CD8-positive, alpha-beta memory T cell (primary cell): ENCODE data around the gene RFC2. TPM values are rescaled to one million over a fixed set of nuclear protein-coding genes. Genes with fewer than 3 reads are reported as not detected.

ENCODE experiments used
- CTCF ChIA-PET: fragments of 350-600 bp; sonication (Branson Sonifier 250); formaldehyde crosslinking; loops from one replicate; lab custom pipeline; 2021; ENCODE audit warnings: antibody characterized with exemption; lab: Charles Lee
- POLR2A ChIA-PET: fragments of 350-600 bp; sonication (Branson Sonifier 250); formaldehyde crosslinking; loops from one replicate; lab custom pipeline; 2021; ENCODE audit warnings: antibody characterized with exemption; lab: Charles Lee
- DNase-seq, 5 donors: peaks; one replicate each; pipeline versions ENCODE4 v3.0.0 to v3.0.0-alpha.2; 2020 to 2022; ENCODE audit warnings: mixed read lengths in 1 of 5
- H3K27ac ChIP-seq: one replicate; pipeline ENCODE4 v1.7.0; 2013; ENCODE audit warnings: low read depth, mild to moderate bottlenecking, low read length, moderate library complexity
- H3K27me3 ChIP-seq: 2 replicates; pipeline ENCODE4 v1.7.0; 2013; ENCODE audit warnings: low read length, mild to moderate bottlenecking; ENCODE audit not compliant: insufficient read depth, poor library complexity, severe bottlenecking
- H3K36me3 ChIP-seq: 2 replicates; pipeline ENCODE4 v1.7.0; 2013; ENCODE audit warnings: mild to moderate bottlenecking, low read length, moderate library complexity; ENCODE audit not compliant: insufficient read depth
- H3K4me1 ChIP-seq: 2 replicates; pipeline ENCODE4 v1.7.0; 2013; ENCODE audit warnings: mild to moderate bottlenecking, low read length, moderate library complexity; ENCODE audit not compliant: insufficient read depth
- H3K4me3 ChIP-seq: 2 replicates; pipeline ENCODE4 v1.7.0; 2013; ENCODE audit warnings: mild to moderate bottlenecking, low read length
- H3K9me3 ChIP-seq: 2 replicates; pipeline ENCODE4 v1.7.0; 2013; ENCODE audit warnings: mild to moderate bottlenecking, low read length
- H3K27ac Mint-ChIP-seq, 8 donors: one replicate each; pipeline ENCODE4 v1.8.0; 2020 to 2021; ENCODE audit warnings: mixed read lengths in 8 of 8, mild to moderate bottlenecking in 6 of 8, inconsistent platforms in 3 of 8, moderate library complexity in 3 of 8
- H3K27me3 Mint-ChIP-seq, 2 donors: one replicate each; pipeline ENCODE4 v1.8.0; 2020 to 2021; ENCODE audit warnings: mixed read lengths in 2 of 2, mild to moderate bottlenecking in 1 of 2, moderate library complexity in 1 of 2
- H3K36me3 Mint-ChIP-seq, 3 donors: one replicate each; pipeline ENCODE4 v1.8.0; 2020 to 2021; ENCODE audit warnings: mixed read lengths in 3 of 3, inconsistent platforms in 1 of 3, mild to moderate bottlenecking in 1 of 3
- H3K4me1 Mint-ChIP-seq, 3 donors: one replicate each; pipeline ENCODE4 v1.8.0; 2020 to 2021; ENCODE audit warnings: mixed read lengths in 3 of 3, inconsistent platforms in 1 of 3, mild to moderate bottlenecking in 1 of 3
- H3K4me3 Mint-ChIP-seq, 7 donors: one replicate each; pipeline ENCODE4 v1.8.0; 2020 to 2021; ENCODE audit warnings: mixed read lengths in 7 of 7, mild to moderate bottlenecking in 6 of 7, moderate library complexity in 4 of 7, inconsistent platforms in 2 of 7
- H3K9me3 Mint-ChIP-seq, 5 donors: one replicate each; pipeline ENCODE4 v1.8.0; 2020 to 2022; ENCODE audit warnings: mixed read lengths in 5 of 5, mild to moderate bottlenecking in 3 of 5, moderate library complexity in 2 of 5, inconsistent platforms in 1 of 5
- polyA plus RNA-seq: library from polyadenylated mRNA; unstranded; fragments of 300-500 nt; fragmentation: Illumina TruSeq; gene quantifications from one replicate; pipeline ENCODE4 v1.2.3, GENCODE V29; 2021
- total RNA-seq, 2 experiments: library from RNA; stranded (reverse); gene quantifications; one replicate each; pipeline ENCODE4 v1.2.3, GENCODE V29; 2021

RFC2 gene
- total RNA-seq = 10 to 100 TPM; 88.9 to 99.4 TPM
- polyA plus RNA-seq = 24.8 TPM

GRCh38 chr7:74254129-74254857 lies at the start of gene RFC2:
RFC2 (minus strand) TSS chr7:74254399; CDS start chr7:74254383, 16 bp downstream.
- no peaks in the 10 kb centered on the region for H3K9me3 ChIP-seq
- Mint-ChIP-seq H3K27ac (peak within 1 kb of the TSS; percentile 92 to 98 (median 96)), H3K4me1 (peaks cover 17 to 34% (median 30%) of the 10 kb centered on the region in 3 donors), H3K4me3 (peak within 1 kb of the TSS; percentile 91 to 99 (median 94)), H3K9me3 (no peaks in the 10 kb centered on the region), H3K27me3 (peaks cover 0 to 3% of the 10 kb centered on the region in 2 donors), H3K36me3 (peaks cover 0 to 27% (median 8%) of the 10 kb centered on the region in 3 donors)
- H3K4me3 ChIP-seq = peak within 1 kb of the TSS; percentile 82
- peak within 1 kb of the TSS; percentile 90 for H3K27ac ChIP-seq
- ChIA-PET POLR2A (no interaction called here), CTCF (no interaction called here)
- DNase-seq = peak; percentile 95 to 97 (median 96)
- no peaks in the 10 kb centered on the region for H3K27me3 ChIP-seq
- H3K4me1 ChIP-seq = peaks cover 10% of the 10 kb centered on the region
- peaks cover 14% of the 10 kb centered on the region for H3K36me3 ChIP-seq

- H3K9me3 Mint-ChIP-seq = no peaks in the 10 kb centered on the region
- H3K4me3 Mint-ChIP-seq = no peak overlapping the region
- H3K4me3 ChIP-seq = no peak overlapping the region
- H3K27me3 ChIP-seq = no peaks in the 10 kb centered on the region
- H3K27ac ChIP-seq = no peak overlapping the region
- no peaks in the 10 kb centered on the region for H3K9me3 ChIP-seq
- no peak for DNase-seq
- CTCF ChIA-PET = interaction anchor here (0.5 to 1.0 kb wide), 2 partner anchors 37 to 98 kb away, joined by 3 read pairs; no protein-coding TSS in a partner anchor
- peaks cover 11 to 13% of the 10 kb centered on the region in 2 donors for H3K27me3 Mint-ChIP-seq
- H3K4me1 ChIP-seq = peaks cover 13% of the 10 kb centered on the region
- no peaks in the 10 kb centered on the region for H3K36me3 Mint-ChIP-seq
- no peak overlapping the region for H3K27ac Mint-ChIP-seq
- POLR2A ChIA-PET = no interaction called here
- H3K4me1 Mint-ChIP-seq = peaks cover 6 to 17% (median 7%) of the 10 kb centered on the region in 3 donors
- no peaks in the 10 kb centered on the region for H3K36me3 ChIP-seq
These were observed 48.6 kb upstream of the RFC2 start for GRCh38 chr7:74302745-74303221.

GRCh38 chr7:74300926-74301325 lies 46.7 kb upstream of the RFC2 start:
- H3K36me3 ChIP-seq = no peaks in the 10 kb centered on the region
- Mint-ChIP-seq H3K27ac (no peak overlapping the region), H3K9me3 (no peaks in the 10 kb centered on the region), H3K4me1 (peaks cover 0 to under 1% (median under 1%) of the 10 kb centered on the region in 3 donors), H3K4me3 (no peak overlapping the region), H3K27me3 (peaks cover 0 to 5% of the 10 kb centered on the region in 2 donors), H3K36me3 (no peaks in the 10 kb centered on the region)
- no peaks in the 10 kb centered on the region for H3K27me3 ChIP-seq
- H3K9me3 ChIP-seq = no peaks in the 10 kb centered on the region
- POLR2A ChIA-PET = no interaction called here
- no peak overlapping the region for H3K4me3 ChIP-seq
- no peak overlapping the region for H3K27ac ChIP-seq
- CTCF ChIA-PET = no interaction called here
- DNase-seq = no peak
- no peaks in the 10 kb centered on the region for H3K4me1 ChIP-seq

GRCh38 chr7:74299401-74299800 lies 45.2 kb upstream of the RFC2 start:
- H3K27me3 ChIP-seq = no peaks in the 10 kb centered on the region
- DNase-seq = no peak
- CTCF ChIA-PET = no interaction called here

GRCh38 chr7:74297516-74298233 lies 43.5 kb upstream of the RFC2 start:
- H3K4me3 ChIP-seq = no peak overlapping the region
- no peaks in the 10 kb centered on the region for H3K36me3 Mint-ChIP-seq
- no peaks in the 10 kb centered on the region for H3K4me1 ChIP-seq
- no peak for DNase-seq
- no peaks in the 10 kb centered on the region for H3K9me3 Mint-ChIP-seq
- no peak overlapping the region for H3K27ac Mint-ChIP-seq
- POLR2A ChIA-PET = no interaction called here
- no peak overlapping the region for H3K4me3 Mint-ChIP-seq
- H3K4me1 Mint-ChIP-seq = peaks cover 0 to 4% (median 0%) of the 10 kb centered on the region in 3 donors
- no peaks in the 10 kb centered on the region for H3K27me3 Mint-ChIP-seq
- no peak overlapping the region for H3K27ac ChIP-seq
- H3K36me3 ChIP-seq = no peaks in the 10 kb centered on the region
- CTCF ChIA-PET = interaction anchor here (0.8 kb wide), 1 partner anchor 18 kb away, joined by 3 read pairs; no protein-coding TSS in a partner anchor
- no peaks in the 10 kb centered on the region for H3K27me3 ChIP-seq
- H3K9me3 ChIP-seq = no peaks in the 10 kb centered on the region

More at GRCh38 chr7:74299401-74299800, 45.2 kb upstream of the RFC2 start:
- Mint-ChIP-seq H3K4me3 (no peak overlapping the region), H3K27me3 (no peaks in the 10 kb centered on the region), H3K9me3 (no peaks in the 10 kb centered on the region), H3K36me3 (no peaks in the 10 kb centered on the region), H3K27ac (no peak overlapping the region), H3K4me1 (no peaks in the 10 kb centered on the region)
- Histone ChIP-seq H3K36me3 (no peaks in the 10 kb centered on the region), H3K4me3 (no peak overlapping the region), H3K9me3 (no peaks in the 10 kb centered on the region), H3K4me1 (no peaks in the 10 kb centered on the region), H3K27ac (no peak overlapping the region)
- POLR2A ChIA-PET = no interaction called here

- H3K9me3 ChIP-seq = no peaks in the 10 kb centered on the region
- no peak overlapping the region for H3K27ac Mint-ChIP-seq
- no peak overlapping the region for H3K4me3 Mint-ChIP-seq
- no peak overlapping the region for H3K27ac ChIP-seq
- no peaks in the 10 kb centered on the region for H3K27me3 Mint-ChIP-seq
- peaks cover 7 to 14% (median 11%) of the 10 kb centered on the region in 3 donors for H3K4me1 Mint-ChIP-seq
- no peak overlapping the region for H3K4me3 ChIP-seq
- H3K36me3 Mint-ChIP-seq = no peaks in the 10 kb centered on the region
- POLR2A ChIA-PET = no interaction called here
- no peak for DNase-seq
- CTCF ChIA-PET = interaction anchor here (0.6 kb wide), 1 partner anchor 14 kb away, joined by 3 read pairs; no protein-coding TSS in a partner anchor
- no peaks in the 10 kb centered on the region for H3K9me3 Mint-ChIP-seq
- no peaks in the 10 kb centered on the region for H3K27me3 ChIP-seq
- peaks cover 10% of the 10 kb centered on the region for H3K4me1 ChIP-seq
- no peaks in the 10 kb centered on the region for H3K36me3 ChIP-seq
These were observed 40.2 kb upstream of the RFC2 start for GRCh38 chr7:74294191-74294998.

GRCh38 chr7:74293577-74293908 lies 39.3 kb upstream of the RFC2 start:
- CTCF ChIA-PET = no interaction called here
- POLR2A ChIA-PET = no interaction called here
- Histone ChIP-seq H3K4me3 (no peak overlapping the region), H3K27me3 (no peaks in the 10 kb centered on the region), H3K4me1 (peaks cover 15% of the 10 kb centered on the region), H3K36me3 (no peaks in the 10 kb centered on the region), H3K27ac (no peak overlapping the region), H3K9me3 (no peaks in the 10 kb centered on the region)
- Mint-ChIP-seq H3K27me3 (no peaks in the 10 kb centered on the region), H3K4me1 (peaks cover 12 to 20% (median 17%) of the 10 kb centered on the region in 3 donors), H3K27ac (no peak overlapping the region), H3K9me3 (no peaks in the 10 kb centered on the region), H3K36me3 (peaks cover 0 to 1% (median 0%) of the 10 kb centered on the region in 3 donors), H3K4me3 (no peak overlapping the region)
- DNase-seq = no peak
